ENCODE measurements around the gene ATP2B3.

Gene ATP2B3

GRCh38 chrX:153592091-153592833, 74.8 kb downstream of the ATP2B3 start:
- DNase-seq = no peak

GRCh38 chrX:153592966-153593688, 75.7 kb downstream of the ATP2B3 start:
- DNase-seq = peak in 34 of 58 donors; percentile 4 to 76 (median 26)

GRCh38 chrX:153593811-153594500, 76.5 kb downstream of the ATP2B3 start:
- DNase-seq = no peak

- DNase-seq = no peak
These were observed 77.9 kb downstream of the ATP2B3 start for GRCh38 chrX:153595387-153595786.

- no peak for DNase-seq
These were observed 78.7 kb downstream of the ATP2B3 start for GRCh38 chrX:153595859-153596857.

GRCh38 chrX:153596981-153597750, 79.7 kb downstream of the ATP2B3 start:
- no peak for DNase-seq

GRCh38 chrX:153598541-153599191, 81.2 kb downstream of the ATP2B3 start, which contains the start of gene CCNQ:
Gene CCNQ, minus strand, starts transcription at chrX:153599139. Its CDS starts 66 bp downstream, at chrX:153599073.
- DNase-seq = peak in 3 of 58 donors; percentile 13 to 47 (median 16)

- peak in 57 of 58 donors; percentile 10 to 87 (median 74) for DNase-seq
These were observed 82.0 kb downstream of the ATP2B3 start for GRCh38 chrX:153599192-153600031.

GRCh38 chrX:153600032-153600373, 82.6 kb downstream of the ATP2B3 start:
- DNase-seq = no peak

GRCh38 chrX:153600921-153601320, 83.5 kb downstream of the ATP2B3 start:
- no peak for DNase-seq

- no peak for DNase-seq
These were observed 84.2 kb downstream of the ATP2B3 start for GRCh38 chrX:153601511-153602110.

GRCh38 chrX:153602601-153603000, 85.2 kb downstream of the ATP2B3 start:
- no peak for DNase-seq

- DNase-seq = no peak
These were observed 85.8 kb downstream of the ATP2B3 start for GRCh38 chrX:153603131-153603656.

GRCh38 chrX:153604666-153605380, 87.4 kb downstream of the ATP2B3 start:
- DNase-seq = peak in 1 of 58 donors; percentile 19

GRCh38 chrX:153606503-153606902, 89.1 kb downstream of the ATP2B3 start:
- DNase-seq = no peak

- no peak for DNase-seq
These were observed 90.9 kb downstream of the ATP2B3 start for GRCh38 chrX:153608376-153608775.

GRCh38 chrX:153608806-153609205, 91.4 kb downstream of the ATP2B3 start:
- DNase-seq = no peak

All from anterior cingulate cortex (tissue), 58 donors.